HUES48 (cell line): ENCODE measurements around the gene PTTG1.

ENCODE experiments used
- H3K27ac ChIP-seq: one replicate; pipeline ENCODE4 v1.7.0; 2013; ENCODE audit warnings: low read depth, low read length, inconsistent platforms
- H3K27me3 ChIP-seq: 2 replicates; pipeline ENCODE4 v1.6.1; 2013; ENCODE audit warnings: mild to moderate bottlenecking, low read length; ENCODE audit not compliant: control insufficient read depth, insufficient read depth
- H3K36me3 ChIP-seq: 2 replicates; pipeline ENCODE4 v1.6.1; 2013; ENCODE audit warnings: low read length; ENCODE audit not compliant: control insufficient read depth, insufficient read depth
- H3K4me1 ChIP-seq: 2 replicates; pipeline ENCODE4 v1.6.1; 2013; ENCODE audit warnings: mild to moderate bottlenecking, low read length; ENCODE audit not compliant: control insufficient read depth, insufficient read depth
- H3K4me3 ChIP-seq: 2 replicates; pipeline ENCODE4 v1.5.1; 2013; ENCODE audit warnings: mild to moderate bottlenecking, low read depth, low read length
- H3K9ac ChIP-seq: 2 replicates; pipeline ENCODE4 v1.6.1; 2013; ENCODE audit warnings: mild to moderate bottlenecking, low read depth, low read length, moderate library complexity
- H3K9me3 ChIP-seq: 2 replicates; pipeline ENCODE4 v1.6.1; 2013; ENCODE audit warnings: low read length; ENCODE audit not compliant: control insufficient read depth, insufficient read depth

PTTG1 gene

DNA sequence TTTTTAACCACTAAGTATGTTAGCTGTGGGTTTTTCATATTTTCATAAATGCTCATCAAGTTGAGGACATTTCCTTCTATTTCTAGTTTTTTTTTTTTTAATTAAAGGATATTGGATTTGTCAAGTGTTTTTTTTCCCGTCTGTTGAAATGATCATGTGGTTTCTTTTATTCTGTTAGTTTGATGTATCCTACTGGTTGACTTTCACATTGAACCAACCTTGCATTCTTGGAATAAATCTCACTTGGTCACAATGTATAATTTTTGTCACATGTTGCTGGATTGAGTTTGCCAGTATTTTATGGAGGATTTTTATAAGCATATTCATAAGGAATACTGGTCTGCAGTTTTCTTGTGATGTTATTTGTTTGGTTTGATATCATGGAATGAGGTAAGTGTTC lies 34.2 kb upstream of the PTTG1 start:
- H3K4me1 ChIP-seq, result no peaks in the 10 kb centered on the region
- no peaks in the 10 kb centered on the region for H3K27me3 ChIP-seq
- no peak overlapping the region for H3K9ac ChIP-seq
- H3K27ac ChIP-seq, result no peak overlapping the region
- H3K9me3 ChIP-seq, result peaks cover 3% of the 10 kb centered on the region; the same call in 1 of the 2 replicates
- no peaks in the 10 kb centered on the region for H3K36me3 ChIP-seq
- no peak overlapping the region for H3K4me3 ChIP-seq

DNA sequence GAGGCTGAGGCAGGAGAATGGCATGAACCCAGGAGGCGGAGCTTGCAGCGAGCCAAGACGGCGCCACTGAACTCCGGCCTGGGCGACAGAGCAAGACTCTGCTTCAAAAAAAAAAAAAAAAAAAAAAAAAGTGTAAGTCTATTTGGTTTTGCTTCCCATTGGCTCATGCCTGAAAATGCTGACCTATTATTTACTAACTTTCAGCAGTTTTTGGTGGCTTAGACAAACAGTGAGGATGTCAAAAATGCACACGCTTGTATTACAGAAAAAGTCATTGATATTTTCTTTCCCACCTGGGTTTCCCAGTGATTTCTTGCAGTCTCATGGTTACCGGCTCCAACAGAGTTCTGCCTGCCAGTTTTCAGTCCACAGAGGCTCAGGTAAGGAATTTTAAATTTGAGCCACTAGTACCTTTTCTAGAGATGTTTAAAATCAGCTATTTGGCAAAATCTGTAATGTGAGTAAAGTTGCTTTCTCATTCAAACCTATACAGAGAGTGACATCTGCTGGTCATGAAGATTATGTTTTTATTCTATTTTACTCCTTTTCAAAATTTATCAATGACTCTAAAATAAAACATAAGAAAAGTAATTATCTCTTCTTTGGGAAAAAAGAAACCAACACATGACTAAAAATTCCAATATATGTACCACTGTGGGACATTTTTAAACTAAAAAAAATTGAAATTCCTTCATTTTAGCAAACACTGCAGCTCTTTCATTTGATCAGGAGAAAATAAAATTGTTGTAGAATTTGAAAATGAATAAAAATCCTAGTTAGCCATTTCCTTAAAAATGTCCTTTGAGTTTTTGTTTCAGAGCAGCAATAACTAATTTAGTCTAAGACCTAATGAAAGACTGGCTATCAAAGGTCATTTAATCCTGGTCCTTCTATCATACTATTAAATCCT lies 30.6 kb upstream of the PTTG1 start:
- Histone ChIP-seq H3K9ac (no peak overlapping the region), H3K27ac (no peak overlapping the region), H3K9me3 (peaks cover 3% of the 10 kb centered on the region; the same call in 1 of the 2 replicates)

DNA sequence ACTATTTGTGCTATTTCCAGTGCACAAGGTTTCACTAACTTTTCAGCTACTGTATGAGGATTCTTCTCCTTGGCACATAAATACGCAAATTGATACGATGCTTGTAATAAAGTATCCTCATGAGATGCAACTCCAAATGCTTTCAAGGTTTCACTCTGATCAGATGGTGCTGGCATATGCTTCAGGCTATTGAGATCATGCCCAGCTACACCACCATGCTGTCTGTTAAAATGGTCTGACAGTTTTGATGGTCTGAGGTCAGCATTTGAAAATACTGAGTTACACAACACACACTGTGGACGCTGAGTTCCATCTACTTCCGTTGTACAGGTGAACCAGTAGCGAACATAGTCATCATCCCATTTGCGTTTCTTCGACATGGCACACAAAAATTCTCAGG lies 26.5 kb upstream of the PTTG1 start:
- no peaks in the 10 kb centered on the region for H3K27me3 ChIP-seq
- no peaks in the 10 kb centered on the region for H3K9me3 ChIP-seq
- no peak overlapping the region for H3K4me3 ChIP-seq
- peaks cover 3% of the 10 kb centered on the region; the same call in 1 of the 2 replicates for H3K36me3 ChIP-seq
- H3K4me1 ChIP-seq, result peaks cover 15% of the 10 kb centered on the region
- no peak overlapping the region for H3K27ac ChIP-seq
- no peak overlapping the region for H3K9ac ChIP-seq

More for the DNA sequence above, 30.6 kb upstream of the PTTG1 start:
- no peak overlapping the region for H3K4me3 ChIP-seq
- no peaks in the 10 kb centered on the region for H3K4me1 ChIP-seq
- H3K27me3 ChIP-seq, result no peaks in the 10 kb centered on the region
- peaks cover 3% of the 10 kb centered on the region; the same call in 1 of the 2 replicates for H3K36me3 ChIP-seq

DNA sequence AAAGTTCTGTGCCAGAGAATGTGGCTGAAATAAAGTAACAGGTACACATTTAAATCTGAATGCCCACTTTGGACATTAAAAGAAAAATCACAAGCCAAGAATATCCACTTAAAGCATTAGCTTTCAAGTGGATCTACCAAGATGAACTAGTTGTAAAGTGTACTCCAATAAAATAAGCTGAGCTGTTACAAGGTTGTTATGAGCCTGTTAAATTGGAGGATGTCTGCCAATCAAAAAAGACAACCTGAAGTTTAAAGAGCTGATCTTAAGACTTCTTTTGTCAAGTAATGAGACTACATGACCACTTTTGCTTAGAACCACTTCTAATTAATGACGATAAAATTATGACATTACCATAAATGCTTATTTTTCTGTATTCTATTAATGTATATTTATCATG lies 24.2 kb upstream of the PTTG1 start:
- Histone ChIP-seq H3K9me3 (no peaks in the 10 kb centered on the region), H3K4me1 (peaks cover 17% of the 10 kb centered on the region), H3K27me3 (no peaks in the 10 kb centered on the region), H3K36me3 (peaks cover 14% of the 10 kb centered on the region), H3K4me3 (no peak overlapping the region), H3K27ac (no peak overlapping the region), H3K9ac (no peak overlapping the region)

DNA sequence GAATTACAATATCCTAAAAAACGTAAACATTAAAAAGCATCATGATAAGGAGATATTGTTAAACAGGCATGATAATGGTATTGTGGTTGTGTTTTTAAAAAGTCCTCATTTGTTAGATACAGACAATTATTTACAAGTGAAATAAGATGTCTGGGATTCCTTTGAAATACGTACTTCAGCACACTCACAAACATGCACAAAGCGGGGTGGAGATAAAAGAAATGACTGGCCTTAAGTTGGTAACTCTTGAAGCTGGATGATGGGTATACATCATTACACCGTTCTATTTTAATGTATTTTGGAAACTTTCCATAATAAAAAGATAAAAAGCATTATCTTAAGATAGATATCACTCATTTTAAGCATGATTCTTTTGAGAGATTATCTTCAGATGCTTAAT lies 22.8 kb upstream of the PTTG1 start:
- Histone ChIP-seq H3K36me3 (peaks cover 24% of the 10 kb centered on the region), H3K4me3 (peak overlapping the region; percentile 81), H3K9me3 (no peaks in the 10 kb centered on the region), H3K4me1 (peaks cover 17% of the 10 kb centered on the region), H3K27me3 (no peaks in the 10 kb centered on the region), H3K27ac (no peak overlapping the region), H3K9ac (peak overlapping the region; percentile 97; the same call in 1 of the 2 replicates)

DNA sequence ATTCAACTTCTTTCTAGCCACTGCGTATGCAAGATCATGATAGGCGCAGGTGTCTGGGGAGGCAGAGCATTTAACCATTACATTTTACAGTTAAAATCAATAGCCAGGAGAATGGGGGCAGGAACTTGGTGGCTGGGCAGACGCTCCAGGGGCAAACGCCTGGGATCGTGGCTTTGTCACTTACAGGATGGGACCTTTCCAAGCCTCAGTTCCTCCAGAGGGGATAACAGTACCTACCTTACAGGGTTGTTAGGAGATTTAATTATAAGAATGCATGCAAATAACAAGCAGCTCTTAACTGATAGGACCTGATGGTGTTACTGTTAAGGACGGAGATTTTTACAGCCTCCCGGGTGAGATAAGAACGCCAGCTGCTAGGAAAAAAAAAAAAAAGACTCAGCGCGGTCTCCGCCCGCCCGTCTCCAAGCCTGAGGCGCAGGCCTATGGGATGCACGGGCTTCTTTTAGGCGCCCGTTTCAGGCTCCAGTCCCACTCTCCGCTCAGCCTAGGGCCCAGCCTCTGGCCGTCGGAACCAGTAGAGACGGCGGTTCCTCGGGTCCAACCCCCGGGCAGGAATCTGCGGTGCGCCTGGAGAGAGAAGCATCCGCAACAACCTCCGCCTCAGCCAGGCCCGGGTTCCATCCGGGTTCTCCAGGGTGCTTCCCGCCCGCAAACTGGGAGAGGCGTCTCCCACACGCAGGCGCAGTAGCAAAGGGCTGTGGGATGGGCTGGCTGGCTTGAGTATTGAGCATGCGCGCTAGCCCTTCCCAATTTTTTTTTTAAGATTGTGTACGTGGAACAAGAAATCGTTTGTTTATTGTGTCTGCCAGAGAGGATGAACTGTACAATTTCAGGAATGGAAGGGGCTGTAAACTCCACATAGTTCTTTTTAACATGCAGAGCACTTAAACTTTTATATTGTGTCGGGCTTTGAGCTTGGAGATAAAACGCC lies 22.0 kb upstream of the PTTG1 start, which contains the start of gene FAM200C:
Gene FAM200C (minus strand): TSS at position 653 of the 952 bp plus-strand sequence. CDS start 4,564 bp downstream, outside the sequence.
- Histone ChIP-seq H3K36me3 (peaks cover 32% of the 10 kb centered on the region), H3K9me3 (no peaks in the 10 kb centered on the region), H3K9ac (peak within 1 kb of the TSS; percentile 97), H3K27me3 (no peaks in the 10 kb centered on the region), H3K27ac (peak within 1 kb of the TSS; percentile 96), H3K4me3 (peak within 1 kb of the TSS; percentile 81), H3K4me1 (peaks cover 17% of the 10 kb centered on the region)

DNA sequence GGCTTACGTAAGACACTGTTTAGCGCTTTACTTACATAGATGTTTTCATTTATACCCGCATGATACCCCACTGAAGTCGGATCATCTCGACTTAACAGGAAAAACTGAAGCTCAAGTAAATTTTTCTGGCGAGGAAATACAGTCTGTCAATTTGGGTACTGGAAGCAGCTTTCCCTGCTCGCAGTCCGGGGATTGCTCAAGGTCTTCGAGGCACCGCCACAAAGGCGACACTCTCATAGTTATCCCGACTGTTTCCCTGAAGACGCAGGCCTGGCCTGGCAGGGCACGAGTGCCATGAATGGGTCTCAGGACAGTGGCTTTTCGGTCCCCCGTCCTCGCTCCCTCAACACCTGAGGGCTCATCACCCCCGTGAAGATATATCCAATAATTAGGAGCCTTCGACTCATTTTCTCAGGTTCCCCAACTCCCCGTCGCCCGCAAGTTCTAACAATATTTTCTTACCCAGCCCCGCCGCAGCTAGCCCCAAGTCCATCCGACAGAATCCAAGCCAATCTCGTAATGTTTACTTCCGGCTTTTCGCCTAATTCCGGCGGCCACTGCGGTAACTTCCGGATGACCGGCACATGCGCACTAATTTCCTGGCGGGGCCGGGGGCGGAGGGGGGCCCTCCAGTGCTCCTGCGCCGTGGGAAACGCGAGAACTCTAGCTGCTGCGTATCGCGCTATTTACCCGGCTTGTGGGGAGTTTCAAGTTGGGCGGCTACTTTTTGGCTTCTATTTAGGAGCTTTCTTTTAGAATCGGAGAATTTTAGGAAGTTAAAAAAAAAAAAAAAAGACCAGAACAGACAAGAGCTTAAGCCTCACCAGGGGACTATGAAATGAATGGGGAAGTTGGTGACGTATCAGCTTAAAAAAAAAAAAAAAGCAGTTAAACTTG lies 2.8 kb upstream of the PTTG1 start, which contains the start of gene SLU7:
Gene SLU7 (minus strand): TSS at position 521 of the 897 bp plus-strand sequence. CDS start 3,787 bp downstream, outside the sequence.
- Histone ChIP-seq H3K4me1 (peaks cover 34% of the 10 kb centered on the region), H3K27me3 (no peaks in the 10 kb centered on the region), H3K9ac (peak within 1 kb of the TSS; percentile 82), H3K36me3 (peaks cover 25% of the 10 kb centered on the region), H3K4me3 (peak within 1 kb of the TSS; percentile 86), H3K27ac (peak within 1 kb of the TSS; percentile 93), H3K9me3 (no peaks in the 10 kb centered on the region)

DNA sequence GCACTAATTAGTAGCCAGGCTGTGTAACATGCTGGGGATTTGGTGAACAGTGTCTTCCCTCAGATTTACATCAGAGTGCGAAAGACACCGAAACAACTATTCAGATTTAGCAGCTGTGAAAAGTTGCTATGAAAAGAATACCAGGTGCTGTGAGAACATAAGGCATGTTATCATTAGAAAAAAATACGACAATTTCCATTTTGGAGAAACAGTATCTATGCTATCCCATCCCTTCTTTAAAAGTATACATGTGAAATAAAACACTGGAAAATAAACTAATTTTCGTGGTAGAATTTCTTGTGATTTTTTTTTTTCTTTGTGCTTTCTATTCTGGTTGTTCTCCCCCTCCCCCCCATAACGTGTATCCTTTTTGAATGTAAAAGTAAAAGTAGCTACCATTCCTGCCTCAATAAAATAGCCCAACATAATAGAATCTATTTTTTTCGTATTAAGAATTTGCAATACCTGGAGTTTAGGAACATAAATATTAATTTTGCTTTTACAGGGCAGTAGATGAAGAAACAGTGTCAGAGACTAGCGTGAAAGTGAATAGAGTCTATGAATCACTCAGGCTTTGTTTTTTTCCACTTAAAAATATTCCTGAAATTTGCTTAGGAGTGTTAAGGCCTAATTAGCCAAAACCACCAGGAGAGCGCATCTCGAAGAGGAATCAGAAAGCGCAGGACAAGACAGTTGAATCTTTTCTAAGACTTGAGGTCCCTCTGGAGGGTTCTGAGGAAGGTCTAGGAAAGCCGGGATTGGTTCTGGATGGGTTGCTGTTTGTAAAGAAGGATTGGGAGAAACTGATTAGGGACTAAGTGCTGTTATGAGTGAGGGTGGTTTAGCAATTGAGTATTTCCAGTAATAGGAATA lies 2.0 kb upstream of the PTTG1 start:
- Histone ChIP-seq H3K27me3 (no peaks in the 10 kb centered on the region), H3K27ac (peak overlapping the region; percentile 93)

DNA sequence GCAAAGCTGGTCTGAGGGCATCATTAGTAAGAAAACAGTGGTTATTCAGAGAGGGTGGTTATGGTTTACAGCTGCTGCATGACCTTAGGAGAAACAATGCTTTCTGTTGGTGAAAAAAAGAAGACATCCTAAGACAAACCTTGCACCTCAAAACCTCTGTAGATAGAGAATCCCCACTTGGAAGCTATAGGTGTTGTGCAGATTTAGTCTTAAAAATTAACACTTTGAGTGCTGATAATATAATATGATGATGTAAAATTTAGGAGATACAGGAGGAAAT lies 1.4 kb upstream of the PTTG1 start:
- H3K4me1 ChIP-seq, result peaks cover 34% of the 10 kb centered on the region

More for the DNA sequence above, 2.0 kb upstream of the PTTG1 start:
- H3K4me3 ChIP-seq, result peak overlapping the region; percentile 86
- H3K4me1 ChIP-seq, result peaks cover 34% of the 10 kb centered on the region
- peaks cover 26% of the 10 kb centered on the region for H3K36me3 ChIP-seq
- H3K9ac ChIP-seq, result peak overlapping the region; percentile 82
- no peaks in the 10 kb centered on the region for H3K9me3 ChIP-seq

More for the DNA sequence above, 1.4 kb upstream of the PTTG1 start:
- H3K27ac ChIP-seq, result no peak overlapping the region
- H3K9me3 ChIP-seq, result no peaks in the 10 kb centered on the region
- peaks cover 28% of the 10 kb centered on the region for H3K36me3 ChIP-seq
- H3K27me3 ChIP-seq, result no peaks in the 10 kb centered on the region
- H3K4me3 ChIP-seq, result peak overlapping the region; percentile 86; the same call in 1 of the 2 replicates
- H3K9ac ChIP-seq, result no peak overlapping the region
